Lung microvascular endothelial cell (primary cell): ENCODE measurements around the gene CDKN2AIPNL. TPM values are rescaled to one million over a fixed set of nuclear protein-coding genes. Genes with fewer than 3 reads are reported as not detected.

Source experiments
- total RNA-seq: library from RNA; depleted of rRNA; stranded (reverse); fragments of >200 nt; gene quantifications from 2 replicates; pipeline ENCODE4 v1.2.1, GENCODE V29; 2014

The CDKN2AIPNL gene
- total RNA-seq, 1 donor from 2014 or later, result 52.0 TPM

Other genes starting within 250 kb of the CDKN2AIPNL start
- gene SKP1, start 234.9 kb downstream of the CDKN2AIPNL start, total RNA-seq, result 119 and 126 TPM in 2 replicates
- 39.0 and 43.7 TPM in 2 replicates for gene PPP2CA, start 185.8 kb downstream of the CDKN2AIPNL start, total RNA-seq
- 0.44 and 0.79 TPM in 2 replicates for gene CDKL3, start 44.7 kb downstream of the CDKN2AIPNL start, total RNA-seq
- gene UBE2B, start 40.3 kb downstream of the CDKN2AIPNL start, total RNA-seq, result 14.6 and 20.2 TPM in 2 replicates
- 11.8 and 17.5 TPM in 2 replicates for gene JADE2, start 113.8 kb upstream of the CDKN2AIPNL start, total RNA-seq
- 16.3 and 25.8 TPM in 2 replicates for gene SAR1B, start 220.9 kb upstream of the CDKN2AIPNL start, total RNA-seq
- gene SEC24A, start 236.9 kb upstream of the CDKN2AIPNL start, total RNA-seq, result 10.9 and 15.1 TPM in 2 replicates